Measurements from ENCODE around the gene ATG13.

Gene ATG13

DNA sequence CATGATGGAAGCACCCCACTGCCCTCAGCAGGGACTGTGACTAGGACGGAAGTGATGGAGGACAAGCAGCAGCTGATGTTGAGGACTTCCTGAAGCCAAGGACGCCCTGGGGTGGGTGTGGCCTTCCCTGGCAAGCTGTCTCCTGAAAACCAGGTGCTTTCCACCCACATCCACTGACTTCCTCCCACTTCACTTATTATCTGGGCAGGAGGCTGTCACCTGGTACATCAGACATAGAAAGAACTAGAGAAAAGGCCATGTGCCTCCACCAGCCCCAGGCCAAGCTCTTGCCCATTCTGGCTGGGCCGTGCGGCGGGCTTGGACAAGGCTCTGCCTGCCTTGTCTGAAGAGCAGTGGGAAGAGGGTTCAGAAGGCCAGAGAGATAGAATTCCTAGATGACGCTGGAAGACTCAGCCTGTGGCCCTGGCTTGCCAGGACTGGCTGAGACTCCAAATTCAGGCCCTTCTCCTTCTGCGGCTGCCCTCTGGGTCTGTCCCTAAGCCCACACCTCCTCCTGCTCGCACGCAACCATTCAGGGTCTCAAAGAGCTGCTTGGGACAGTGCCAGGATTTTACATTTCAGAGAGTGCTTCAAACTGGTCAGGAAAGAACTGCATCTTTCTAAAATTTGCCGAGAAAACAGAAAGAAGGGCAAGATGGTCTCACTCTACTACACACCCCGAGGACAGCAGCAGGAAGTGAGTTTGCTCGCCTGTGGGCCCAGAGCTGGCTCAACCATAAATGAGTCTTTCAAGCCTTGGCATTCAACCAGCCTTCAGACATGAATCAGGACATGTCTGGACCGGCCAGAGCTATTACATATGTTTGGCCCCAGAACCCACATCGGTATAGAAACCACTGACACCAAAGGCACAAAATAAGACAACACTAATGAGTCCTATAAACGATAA, 69.8 kb downstream of the ATG13 start:
- in situ Hi-C loops (cut with HindIII; ENCODE audit: low pct_unique_long_range_greater_than_20kb, low sequenced_read_pairs): no loop called here
- DNase-seq (ENCODE audit: low read depth in 1 of 2, low spot score in 1 of 2): no peak
- TF ChIP-seq JUND (IDR thresholded peaks at IDR 0.05; ENCODE audit: low read depth): no peak

- DNase-seq (ENCODE audit: low read depth in 1 of 2, low spot score in 1 of 2): no peak
- TF ChIP-seq JUND (IDR thresholded peaks at IDR 0.05; ENCODE audit: low read depth): no peak
- in situ Hi-C loops (cut with HindIII; ENCODE audit: low pct_unique_long_range_greater_than_20kb, low sequenced_read_pairs): no loop called here
These were observed 73.3 kb downstream of the ATG13 start for GRCh38 chr11:46690702-46691101.

GRCh38 chr11:46692450-46692849, 75.1 kb downstream of the ATG13 start:
- no peak for TF ChIP-seq JUND (IDR thresholded peaks at IDR 0.05; ENCODE audit: low read depth)
- in situ Hi-C loops (cut with HindIII; ENCODE audit: low pct_unique_long_range_greater_than_20kb, low sequenced_read_pairs): no loop called here
- DNase-seq (ENCODE audit: low read depth in 1 of 2, low spot score in 1 of 2): no peak

DNA sequence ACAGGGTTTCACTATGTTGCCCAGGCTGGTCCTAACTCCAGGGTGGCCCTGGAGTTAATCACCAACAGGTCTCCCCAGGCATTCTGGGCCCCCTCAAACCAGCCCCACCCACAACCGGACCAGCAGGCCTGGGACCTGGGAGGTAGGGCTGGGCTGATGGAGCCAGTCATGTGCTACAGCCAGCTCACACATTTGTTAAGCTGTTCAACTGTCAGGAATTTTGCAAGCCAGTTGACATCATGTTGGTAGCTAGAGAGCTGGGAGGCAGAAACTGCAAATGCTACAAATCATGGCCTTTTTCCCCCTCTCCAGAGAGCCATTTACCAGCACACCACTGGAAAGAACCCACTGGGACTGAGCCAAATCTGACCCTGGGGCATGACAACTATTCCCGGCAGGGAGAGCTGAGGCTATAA, 76.3 kb downstream of the ATG13 start:
- in situ Hi-C loops (cut with HindIII; ENCODE audit: low pct_unique_long_range_greater_than_20kb, low sequenced_read_pairs): no loop called here
- no peak for DNase-seq (ENCODE audit: low read depth in 1 of 2, low spot score in 1 of 2)
- TF ChIP-seq JUND (IDR thresholded peaks at IDR 0.05; ENCODE audit: low read depth): no peak

DNA sequence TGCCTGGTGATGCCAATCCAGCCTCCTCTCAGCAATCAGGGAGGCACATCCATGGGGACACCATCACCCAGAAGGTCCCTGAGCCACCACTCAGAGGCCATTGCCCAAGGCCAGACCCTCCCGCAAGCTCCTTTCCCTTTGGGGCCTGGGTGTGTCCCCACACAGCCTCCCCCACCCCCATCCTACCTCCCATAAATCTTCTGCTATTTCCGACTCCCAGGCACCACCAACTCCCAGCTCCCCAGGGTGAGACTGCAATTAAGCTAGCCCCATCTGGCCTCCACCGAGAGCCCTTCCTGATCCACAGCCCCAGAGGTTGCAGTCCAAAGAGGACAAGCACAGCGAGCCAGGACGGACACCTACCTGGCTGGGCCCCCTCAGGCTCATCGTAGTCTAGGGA, 76.7 kb downstream of the ATG13 start:
- in situ Hi-C loops (cut with HindIII; ENCODE audit: low pct_unique_long_range_greater_than_20kb, low sequenced_read_pairs): no loop called here
- no peak for TF ChIP-seq JUND (IDR thresholded peaks at IDR 0.05; ENCODE audit: low read depth)
- no peak for DNase-seq (ENCODE audit: low read depth in 1 of 2, low spot score in 1 of 2)

- no peak for TF ChIP-seq JUND (IDR thresholded peaks at IDR 0.05; ENCODE audit: low read depth)
- no peak for DNase-seq (ENCODE audit: low read depth in 1 of 2, low spot score in 1 of 2)
- in situ Hi-C loops (cut with HindIII; ENCODE audit: low pct_unique_long_range_greater_than_20kb, low sequenced_read_pairs): no loop called here
These were observed 77.3 kb downstream of the ATG13 start for GRCh38 chr11:46694607-46695006.

DNA sequence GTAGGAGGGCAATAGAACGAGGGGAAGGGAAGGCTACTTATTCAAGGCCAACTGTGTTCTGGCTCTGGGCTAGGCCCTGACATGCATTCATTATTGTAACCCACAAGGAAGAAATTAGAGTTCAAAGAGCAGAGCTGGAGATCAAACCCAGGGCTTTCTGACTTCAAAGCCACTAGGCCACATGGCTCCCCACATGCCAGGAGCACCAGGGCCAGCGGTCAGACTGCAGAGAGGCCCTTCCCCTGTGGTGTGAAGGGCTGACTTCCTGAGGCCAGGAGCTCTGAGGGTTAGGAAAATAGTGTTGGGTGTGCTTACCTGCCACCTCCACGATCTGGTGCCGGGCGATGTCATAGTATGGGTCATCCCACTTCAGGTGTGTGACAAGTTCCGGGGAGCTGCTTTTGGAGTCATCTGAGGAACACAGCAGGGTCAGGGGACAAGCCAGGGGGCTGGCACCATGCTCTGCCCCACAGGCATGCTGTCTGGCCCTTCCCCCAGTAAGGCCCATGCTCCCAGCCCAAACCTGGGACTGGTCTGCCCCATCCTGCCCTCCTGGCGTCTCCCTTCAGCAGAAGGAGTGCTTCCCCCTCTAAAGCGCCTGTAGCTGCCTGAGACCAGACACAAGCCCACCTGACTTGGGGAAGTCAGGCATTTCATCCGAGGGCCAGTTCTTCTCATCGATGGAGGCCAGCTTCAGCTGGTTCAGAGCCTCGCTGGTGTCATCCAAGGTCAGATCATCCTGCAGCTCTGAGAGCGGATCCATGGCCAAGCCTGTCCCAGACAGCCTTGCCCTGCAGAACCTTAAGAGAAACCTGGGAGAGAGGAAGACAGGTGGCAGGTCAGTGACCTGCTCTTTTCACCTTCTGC, 78.2 kb downstream of the ATG13 start:
- no peak for DNase-seq (ENCODE audit: low read depth in 1 of 2, low spot score in 1 of 2)
- no peak for TF ChIP-seq JUND (IDR thresholded peaks at IDR 0.05; ENCODE audit: low read depth)
- in situ Hi-C loops (cut with HindIII; ENCODE audit: low pct_unique_long_range_greater_than_20kb, low sequenced_read_pairs): no loop called here

GRCh38 chr11:46696212-46696558, 78.8 kb downstream of the ATG13 start:
- no peak for DNase-seq (ENCODE audit: low read depth in 1 of 2, low spot score in 1 of 2)
- in situ Hi-C loops (cut with HindIII; ENCODE audit: low pct_unique_long_range_greater_than_20kb, low sequenced_read_pairs): no loop called here
- TF ChIP-seq JUND (IDR thresholded peaks at IDR 0.05; ENCODE audit: low read depth): no peak

DNA sequence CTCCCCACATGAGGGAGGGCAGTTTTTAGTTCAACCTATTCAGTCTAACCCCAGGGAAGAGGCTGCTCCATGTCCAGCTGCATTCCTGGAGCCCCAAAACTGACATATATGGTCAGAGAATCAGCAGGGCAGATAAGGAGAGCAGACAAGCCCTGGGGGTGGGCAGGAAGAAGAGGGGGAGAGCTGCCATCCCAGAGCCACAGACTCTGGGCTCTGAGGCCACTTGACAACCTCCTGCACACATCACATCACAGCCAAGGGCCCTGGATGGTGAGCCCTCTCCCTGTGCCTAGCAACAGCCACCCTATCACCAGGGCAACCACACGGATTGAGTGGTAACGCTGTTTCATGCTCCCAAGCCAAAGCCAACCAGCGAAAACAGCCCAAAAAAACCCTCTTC, 80.0 kb downstream of the ATG13 start:
- in situ Hi-C loops (cut with HindIII; ENCODE audit: low pct_unique_long_range_greater_than_20kb, low sequenced_read_pairs): no loop called here
- no peak for DNase-seq (ENCODE audit: low read depth in 1 of 2, low spot score in 1 of 2)
- TF ChIP-seq JUND (IDR thresholded peaks at IDR 0.05; ENCODE audit: low read depth): no peak

DNA sequence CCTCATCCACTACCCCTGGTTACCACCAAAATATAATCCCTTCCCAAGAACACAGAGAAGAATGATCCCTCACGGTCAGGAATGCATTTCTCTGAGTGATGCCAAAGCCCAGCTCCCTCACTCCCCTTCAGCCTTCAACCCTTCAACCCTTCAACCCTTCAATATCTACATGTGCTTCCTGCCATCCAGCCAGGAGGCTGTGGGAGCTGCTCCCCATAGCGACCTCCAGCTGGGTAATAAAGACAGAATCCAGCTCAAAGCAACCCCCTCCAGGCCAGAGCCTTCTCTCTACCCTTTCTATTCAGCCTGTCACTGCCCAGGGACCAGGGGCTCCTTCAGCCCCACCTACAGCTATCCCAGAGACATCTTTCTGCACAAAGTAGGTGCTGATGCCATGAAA, 80.4 kb downstream of the ATG13 start:
- in situ Hi-C loops (cut with HindIII; ENCODE audit: low pct_unique_long_range_greater_than_20kb, low sequenced_read_pairs): no loop called here
- no peak for DNase-seq (ENCODE audit: low read depth in 1 of 2, low spot score in 1 of 2)
- TF ChIP-seq JUND (IDR thresholded peaks at IDR 0.05; ENCODE audit: low read depth): no peak

DNA sequence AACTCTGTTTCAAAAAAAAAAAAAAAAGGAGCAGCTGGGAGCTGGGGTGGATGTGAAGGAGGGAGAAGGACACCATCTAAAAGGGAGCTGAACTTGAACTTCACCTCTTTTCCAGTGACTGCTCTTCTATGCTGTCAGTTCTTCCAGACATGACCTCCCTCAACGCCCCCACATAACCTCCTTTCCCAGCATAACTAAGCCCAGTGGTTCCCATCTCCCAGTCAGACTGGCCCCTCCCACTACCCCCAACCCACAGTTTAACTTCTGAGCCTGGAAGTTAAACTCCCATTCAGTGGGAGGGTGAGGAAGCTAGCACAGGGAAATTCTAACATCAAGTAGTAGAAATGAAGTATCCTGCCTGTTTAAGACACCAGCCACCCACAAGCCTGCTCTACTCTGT, 81.2 kb downstream of the ATG13 start:
- in situ Hi-C loops (cut with HindIII; ENCODE audit: low pct_unique_long_range_greater_than_20kb, low sequenced_read_pairs): no loop called here
- no peak for DNase-seq (ENCODE audit: low read depth in 1 of 2, low spot score in 1 of 2)
- TF ChIP-seq JUND (IDR thresholded peaks at IDR 0.05; ENCODE audit: low read depth): no peak

DNA sequence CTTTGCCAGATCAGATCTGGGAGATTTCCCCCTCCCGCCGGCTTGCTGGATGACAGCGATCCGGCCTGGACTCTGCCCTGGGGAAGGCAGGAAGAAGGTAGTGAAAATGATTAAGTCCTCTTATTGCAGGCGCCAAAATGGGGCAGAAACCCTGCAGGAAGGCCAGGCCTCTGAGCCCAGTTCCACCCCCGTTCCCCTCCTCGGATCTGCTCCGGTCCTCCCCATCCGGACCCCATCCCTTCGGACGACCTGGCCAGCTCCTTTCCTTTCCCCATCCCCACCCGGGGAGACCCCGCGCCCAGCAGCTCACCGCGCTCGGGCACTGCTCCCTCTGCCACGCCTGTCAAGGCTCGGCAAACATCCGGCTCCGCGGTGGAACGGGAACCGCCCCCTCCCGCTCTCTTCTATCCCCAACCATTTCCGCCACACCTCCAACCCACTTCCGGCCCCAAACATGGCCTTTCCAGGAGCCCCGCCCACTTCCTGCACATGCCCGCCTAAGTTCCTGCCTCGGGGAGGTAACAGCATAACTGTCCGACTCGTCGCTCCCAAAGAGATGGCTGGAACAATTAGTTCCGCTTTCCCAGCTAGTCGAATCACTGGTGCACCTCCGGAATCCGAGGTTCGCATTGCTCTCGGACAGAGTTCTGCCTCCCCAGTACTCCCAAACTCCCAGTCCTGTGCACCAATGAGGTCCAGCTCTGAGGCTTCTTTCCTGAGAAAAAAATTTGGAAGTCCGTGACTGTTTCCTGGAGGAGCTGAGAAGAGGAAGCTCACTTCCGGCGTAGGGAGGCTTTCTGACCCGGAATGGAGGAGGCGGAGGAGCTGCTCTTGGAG, 83.1 kb downstream of the ATG13 start, which contains the start of the genes ARHGAP1 and ZNF408:
TSS of gene ARHGAP1 (minus strand) at position 379 of the 837 bp plus-strand sequence. CDS start 4,512 bp downstream, outside the sequence.
TSS of gene ZNF408 (plus strand) at position 791 of the 837 bp plus-strand sequence. CDS start at position 808, 17 bp downstream.
- no peak for TF ChIP-seq JUND (IDR thresholded peaks at IDR 0.05; ENCODE audit: low read depth)
- in situ Hi-C loops (cut with HindIII; ENCODE audit: low pct_unique_long_range_greater_than_20kb, low sequenced_read_pairs): no loop called here

More for the DNA sequence above, 83.1 kb downstream of the ATG13 start, which contains the start of the genes ARHGAP1 and ZNF408:
- DNase-seq (ENCODE audit: low read depth in 1 of 2, low spot score in 1 of 2): peak; percentile 89 to 100
